CD4-positive, alpha-beta T cell (primary cell): ENCODE measurements around the gene CWC27. TPM values are rescaled to one million over a fixed set of nuclear protein-coding genes. Genes with fewer than 3 reads are reported as not detected.

Experiments used
- ATAC-seq: fragments of 200-7000 bp; cut with Tn5 transposase; one replicate; pipeline ENCODE4 v1.10.0; 2022; ENCODE audit warnings: mild to moderate bottlenecking; ENCODE audit not compliant: poor library complexity
- CTCF ChIA-PET: fragments of 350-600 bp; sonication (Branson Sonifier 250); formaldehyde crosslinking; loops from one replicate; lab custom pipeline; 2021; ENCODE audit warnings: antibody characterized with exemption, inconsistent platforms; lab: Charles Lee
- POLR2A ChIA-PET: fragments of 350-600 bp; sonication (Branson Sonifier 250); formaldehyde crosslinking; loops from one replicate; lab custom pipeline; 2021; ENCODE audit warnings: antibody characterized with exemption, inconsistent platforms; lab: Charles Lee
- DNase-seq, 14 experiments: peaks; one replicate each; pipeline ENCODE4 v3.0.0-alpha.2; 2013 to 2020; ENCODE audit warnings: mixed read lengths in 2 of 14
- H3K27ac ChIP-seq, 2 donors: one replicate each; pipeline versions ENCODE4 v1.5.1 to v1.7.0; 2013; ENCODE audit warnings: low read length in 2 of 2, low read depth in 1 of 2, mild to moderate bottlenecking in 1 of 2
- H3K27me3 ChIP-seq, 2 experiments: 1 replicate in 1 of 2; 2 replicates in 1 of 2; pipeline versions ENCODE4 v1.6.1 to v1.7.0; 2013; ENCODE audit warnings: low read length in 2 of 2, control low read depth in 1 of 2, mild to moderate bottlenecking in 1 of 2, moderate library complexity in 1 of 2; ENCODE audit not compliant: insufficient read depth in 2 of 2, control insufficient read depth in 1 of 2
- H3K36me3 ChIP-seq: one replicate; pipeline ENCODE4 v1.6.1; 2013; ENCODE audit warnings: low read length, control low read depth; ENCODE audit not compliant: insufficient read depth
- H3K4me1 ChIP-seq: one replicate; pipeline ENCODE4 v1.6.1; 2013; ENCODE audit warnings: low read length, control low read depth; ENCODE audit not compliant: insufficient read depth
- H3K4me3 ChIP-seq: one replicate; pipeline ENCODE4 v1.5.1; 2013; ENCODE audit warnings: mild to moderate bottlenecking, low read length, moderate library complexity
- H3K9me3 ChIP-seq, 2 experiments: 1 replicate in 1 of 2; 2 replicates in 1 of 2; pipeline versions ENCODE4 v1.6.1 to v1.7.0; 2013; ENCODE audit warnings: low read length in 2 of 2, mild to moderate bottlenecking in 2 of 2, control low read depth in 1 of 2, moderate library complexity in 1 of 2; ENCODE audit not compliant: control insufficient read depth in 1 of 2, insufficient read depth in 1 of 2
- H3K27ac Mint-ChIP-seq: one replicate; pipeline ENCODE4 v1.8.0; 2020; ENCODE audit warnings: mixed read lengths
- H3K27me3 Mint-ChIP-seq: one replicate; pipeline ENCODE4 v1.8.0; 2021; ENCODE audit warnings: mixed read lengths
- H3K36me3 Mint-ChIP-seq: one replicate; pipeline ENCODE4 v1.8.0; 2021; ENCODE audit warnings: low read depth, mixed read lengths
- H3K4me1 Mint-ChIP-seq: one replicate; pipeline ENCODE4 v1.8.0; 2021; ENCODE audit warnings: low read depth, mixed read lengths
- H3K4me3 Mint-ChIP-seq: one replicate; pipeline ENCODE4 v1.8.0; 2020; ENCODE audit warnings: mild to moderate bottlenecking, mixed read lengths
- H3K9me3 Mint-ChIP-seq: one replicate; pipeline ENCODE4 v1.8.0; 2020; ENCODE audit warnings: mixed read lengths
- CTCF ChIP-seq: fragments of 200-600 bp; IDR thresholded peaks from one replicate; pipeline ENCODE4 v1.8.0; 2022; ENCODE audit warnings: antibody characterized with exemption, mild to moderate bottlenecking
- intact Hi-C, 2 experiments: fragments of 100-400 bp; cut with DNase I in 1 of 2; cut with micrococcal nuclease in 1 of 2; formaldehyde crosslinking; loops; one replicate each; pipeline versions ENCODE4 v1.15.1 to v1.9.0; 2023 to 2025; cut with DNase I, micrococcal nuclease
- total RNA-seq, 174 experiments: library from RNA in 2 of 174; stranded (reverse) in 2 of 174; gene quantifications; one replicate each; pipeline ENCODE4 v1.2.3 and lab custom pipeline; 2021 to 2026

The CWC27 gene
- total RNA-seq, 2 experiments from 2014 or later = 14.2 to 14.5 TPM

- Histone ChIP-seq H3K4me1 (no peaks in the 10 kb centered on the region), H3K9me3 (no peaks in the 10 kb centered on the region), H3K36me3 (no peaks in the 10 kb centered on the region), H3K27me3 (no peaks in the 10 kb centered on the region), H3K27ac (no peak overlapping the region), H3K4me3 (no peak overlapping the region)
- POLR2A ChIA-PET = no interaction called here
- H3K36me3 Mint-ChIP-seq = no peaks in the 10 kb centered on the region
- DNase-seq = peak in 1 of 14 experiments; percentile 41
- no peak for TF ChIP-seq CTCF
- H3K4me3 Mint-ChIP-seq = no peak overlapping the region
- intact Hi-C loops = no loop called here
- H3K4me1 Mint-ChIP-seq = peaks cover 22% of the 10 kb centered on the region
- H3K9me3 Mint-ChIP-seq = no peaks in the 10 kb centered on the region
- no peak overlapping the region for H3K27ac Mint-ChIP-seq
- CTCF ChIA-PET = interaction anchor here (1.0 kb wide), 1 partner anchor 17 kb away, joined by 3 read pairs; no protein-coding TSS in a partner anchor
- H3K27me3 Mint-ChIP-seq = no peaks in the 10 kb centered on the region
- no peak for ATAC-seq
Measured at GRCh38 chr5:65021527-65022226, 252.9 kb downstream of the CWC27 start.

- Histone ChIP-seq H3K4me1 (peaks cover 4% of the 10 kb centered on the region), H3K4me3 (no peak overlapping the region), H3K36me3 (no peaks in the 10 kb centered on the region), H3K27ac (no peak overlapping the region), H3K9me3 (no peaks in the 10 kb centered on the region), H3K27me3 (no peaks in the 10 kb centered on the region)
- no peak for TF ChIP-seq CTCF
- ChIA-PET CTCF (interaction anchor here (0.9 kb wide), 1 partner anchor 14 kb away, joined by 3 read pairs; no protein-coding TSS in a partner anchor), POLR2A (no interaction called here)
- Mint-ChIP-seq H3K36me3 (no peaks in the 10 kb centered on the region), H3K4me3 (no peak overlapping the region), H3K4me1 (peaks cover 28% of the 10 kb centered on the region), H3K9me3 (no peaks in the 10 kb centered on the region), H3K27me3 (no peaks in the 10 kb centered on the region), H3K27ac (no peak overlapping the region)
- DNase-seq = no peak
- ATAC-seq = no peak
- intact Hi-C loops = no loop called here
Measured at GRCh38 chr5:65022932-65023331, 254.2 kb downstream of the CWC27 start.

GRCh38 chr5:65024681-65025080 lies 256.0 kb downstream of the CWC27 start:
- Histone ChIP-seq H3K9me3 (no peaks in the 10 kb centered on the region), H3K36me3 (no peaks in the 10 kb centered on the region), H3K27me3 (no peaks in the 10 kb centered on the region), H3K4me3 (no peak overlapping the region), H3K27ac (no peak overlapping the region), H3K4me1 (peaks cover 4% of the 10 kb centered on the region)
- POLR2A ChIA-PET = no interaction called here
- no peaks in the 10 kb centered on the region for H3K27me3 Mint-ChIP-seq
- no peaks in the 10 kb centered on the region for H3K36me3 Mint-ChIP-seq
- no peaks in the 10 kb centered on the region for H3K9me3 Mint-ChIP-seq
- no peak for TF ChIP-seq CTCF
- H3K4me3 Mint-ChIP-seq = no peak overlapping the region
- CTCF ChIA-PET = no interaction called here
- ATAC-seq (no peak), DNase-seq (no peak)
- no peak overlapping the region for H3K27ac Mint-ChIP-seq
- H3K4me1 Mint-ChIP-seq = peaks cover 28% of the 10 kb centered on the region
- intact Hi-C loops = no loop called here
